HCT116 (cell line): ENCODE results near the gene PANK4. TPM values are rescaled to one million over a fixed set of nuclear protein-coding genes. Genes with fewer than 3 reads are reported as not detected.

Experiments
- ATAC-seq: fragments of 200-7000 bp; cut with Tn5 transposase; 2 replicates; pipeline ENCODE4 v1.9.1; 2020; ENCODE audit warnings: mild to moderate bottlenecking, moderate library complexity
- BruUV-seq: library from RNA; stranded (reverse); fragments of 400-500 nt; replicated peaks from 2 replicates; lab custom pipeline; 2021; lab: Mats Ljungman, UMichigan
- CTCF ChIA-PET: fragments of 300-600 bp; sonication (Branson Sonifier 250); formaldehyde crosslinking; loops from one replicate; lab custom pipeline; 2021; ENCODE audit warnings: antibody characterized with exemption; lab: Charles Lee
- POLR2A ChIA-PET: fragments of 300-600, 350-600 bp; sonication (Branson Sonifier 250); formaldehyde crosslinking; loops from one replicate; lab custom pipeline; 2021; ENCODE audit warnings: antibody characterized with exemption; lab: Charles Lee
- RAD21 ChIA-PET, 2 experiments: fragments of 300-600 bp; sonication (Branson Sonifier 250); formaldehyde crosslinking; loops; one replicate each; lab custom pipeline; 2023; ENCODE audit warnings: low total read pairs in 2 of 2; ENCODE audit not compliant: uncharacterized antibody in 2 of 2, unreplicated experiment in 2 of 2, low non-redundant PET in 1 of 2; lab: Charles Lee
- DNase-seq: peaks from one replicate; pipeline ENCODE4 v3.0.0-alpha.2; 2010; ENCODE audit warnings: low read depth, low spot score
- H2AFZ ChIP-seq: fragments of 200-600 bp; shearing (Covaris generic), sonication (generic); 2 replicates; pipeline ENCODE4 v1.6.1; 2017; ENCODE audit warnings: low read depth, mixed run types, mixed read lengths, antibody characterized with exemption, low read length; ENCODE audit not compliant: poor library complexity, severe bottlenecking
- H3K27ac ChIP-seq: 2 replicates; pipeline ENCODE4 v1.5.1; 2012; ENCODE audit warnings: low read depth, low read length
- H3K27me3 ChIP-seq: fragments of 200-600 bp; sonication (generic); 2 replicates; pipeline ENCODE4 v1.6.1; 2016; ENCODE audit warnings: mixed run types, low read length, mixed read lengths; ENCODE audit not compliant: insufficient read depth
- H3K36me3 ChIP-seq, 2 experiments: fragments of 200-500 bp in 1 of 2; fragments of 200-600 bp in 1 of 2; sonication (Bioruptor generic) in 1 of 2; sonication (generic) in 1 of 2; 2 replicates each; pipeline versions ENCODE4 v1.5.1 to v1.6.1; 2014 to 2016; ENCODE audit warnings: low read length in 2 of 2, inconsistent platforms in 1 of 2, mixed read lengths in 1 of 2, mixed run types in 1 of 2; ENCODE audit not compliant: insufficient read depth in 2 of 2, control insufficient read depth in 1 of 2
- H3K4me1 ChIP-seq, 2 experiments: fragments of 200-600 bp in 1 of 2; sonication (generic) in 1 of 2; 2 replicates each; pipeline versions ENCODE4 v1.5.1 to v1.6.1; 2012 to 2017; ENCODE audit warnings: low read length in 2 of 2, inconsistent platforms in 1 of 2, mild to moderate bottlenecking in 1 of 2, mixed read lengths in 1 of 2, mixed run types in 1 of 2, moderate library complexity in 1 of 2; ENCODE audit not compliant: insufficient read depth in 2 of 2, control insufficient read depth in 1 of 2
- H3K4me2 ChIP-seq: fragments of 200-600 bp; sonication (generic); 2 replicates; pipeline ENCODE4 v1.6.1; 2017; ENCODE audit warnings: mixed run types, low read length, mixed read lengths
- H3K4me3 ChIP-seq, 2 experiments: fragments of 200-600 bp in 1 of 2; sonication (generic) in 1 of 2; replicated peaks in 1 of 2; 2 replicates each; pipeline ENCODE4 v1.5.1; 2011 to 2016; ENCODE audit warnings: low read length in 2 of 2, control low read depth in 1 of 2, low read depth in 1 of 2, mild to moderate bottlenecking in 1 of 2, mixed read lengths in 1 of 2, mixed run types in 1 of 2
- H3K79me2 ChIP-seq: fragments of 200-600 bp; sonication (generic); 2 replicates; pipeline ENCODE4 v1.6.1; 2017; ENCODE audit warnings: mild to moderate bottlenecking, mixed run types, low read length, moderate library complexity, mixed read lengths; ENCODE audit not compliant: insufficient read depth
- H3K9ac ChIP-seq: fragments of 200-600 bp; sonication (generic); 2 replicates; pipeline ENCODE4 v1.6.1; 2016; ENCODE audit warnings: low read length, mixed read lengths
- H3K9me2 ChIP-seq: fragments of 200-600 bp; sonication (generic), shearing (Covaris generic); 2 replicates; pipeline ENCODE4 v1.6.1; 2017; ENCODE audit warnings: mixed run types, mild to moderate bottlenecking, moderate library complexity; ENCODE audit not compliant: insufficient read depth
- H3K9me3 ChIP-seq, 2 experiments: fragments of 200-500 bp in 1 of 2; fragments of 200-600 bp in 1 of 2; sonication (Bioruptor generic) in 1 of 2; sonication (generic) in 1 of 2; 2 replicates each; pipeline ENCODE4 v1.6.1; 2014 to 2017; ENCODE audit warnings: low read length in 2 of 2, mixed read lengths in 2 of 2, inconsistent platforms in 1 of 2, low read depth in 1 of 2, mild to moderate bottlenecking in 1 of 2, mixed run types in 1 of 2, moderate library complexity in 1 of 2; ENCODE audit not compliant: control insufficient read depth in 1 of 2, insufficient read depth in 1 of 2
- H4K20me1 ChIP-seq: fragments of 200-600 bp; sonication (generic), shearing (Covaris generic); 2 replicates; pipeline ENCODE4 v1.6.1; 2017; ENCODE audit warnings: mixed run types, mild to moderate bottlenecking, moderate library complexity; ENCODE audit not compliant: insufficient read depth
- CBX3 ChIP-seq: IDR thresholded peaks from 2 replicates; pipeline ENCODE4 v1.6.1; 2012; ENCODE audit warnings: low read depth
- CTCF ChIP-seq, 3 experiments: fragments of 200-600 bp in 1 of 3; sonication (generic) in 1 of 3; IDR thresholded peaks in 2 of 3; conservative IDR thresholded peaks in 1 of 3; 2 replicates each; pipeline ENCODE4 v1.5.1; 2012 to 2017; ENCODE audit warnings: low read depth in 2 of 3, low read length in 2 of 3, antibody characterized with exemption in 1 of 3, borderline replicate concordance in 1 of 3, control low read depth in 1 of 3, mild to moderate bottlenecking in 1 of 3, mixed read lengths in 1 of 3, mixed run types in 1 of 3, moderate library complexity in 1 of 3; ENCODE audit not compliant: insufficient read depth in 1 of 3
- EGR1 ChIP-seq: IDR thresholded peaks from 2 replicates; pipeline ENCODE4 v1.6.1; 2012; ENCODE audit warnings: low read depth
- RAD21 ChIP-seq: IDR thresholded peaks from 2 replicates; pipeline ENCODE4 v1.6.1; 2012; ENCODE audit warnings: low read depth, mild to moderate bottlenecking
- SIN3A ChIP-seq: IDR thresholded peaks from 2 replicates; pipeline ENCODE4 v1.6.1; 2012; ENCODE audit warnings: low read depth
- TCF7L2 ChIP-seq: IDR thresholded peaks from 2 replicates; pipeline ENCODE4 v1.7.0; 2011; ENCODE audit warnings: borderline replicate concordance, inconsistent platforms; ENCODE audit not compliant: insufficient read depth, insufficient read length; ENCODE audit errors: extremely low read depth
- ZNF274 ChIP-seq: fragments of 200-500 bp; sonication (Bioruptor generic); IDR thresholded peaks from 2 replicates; pipeline ENCODE4 v1.6.1; 2014; ENCODE audit warnings: mild to moderate bottlenecking, low read depth, low read length, inconsistent platforms
- intact Hi-C: fragments of 100-400 bp; cut with micrococcal nuclease; formaldehyde crosslinking; loops from 2 replicates; pipeline ENCODE4 v1.10.0; 2022
- total RNA-seq: library from RNA; stranded (reverse); gene quantifications from one replicate; pipeline ENCODE4 v1.2.1, GENCODE V29; 2021; ENCODE audit not compliant: unreplicated experiment

Gene PANK4
- total RNA-seq, 1 experiment from 2014 or later = 38.5 TPM

- ChIA-PET RAD21 (no interaction called here), CTCF (no interaction called here), POLR2A (no interaction called here)
- no TSS peak for BruUV-seq
- no peaks in the 10 kb centered on the region for H4K20me1 ChIP-seq
- no peaks in the 10 kb centered on the region for H3K9me2 ChIP-seq
- ATAC-seq (peak; percentile 33; the same call in 1 of the 2 replicates), DNase-seq (no peak)
- no peaks in the 10 kb centered on the region for H3K27me3 ChIP-seq
- intact Hi-C loops = no loop called here
- H3K36me3 ChIP-seq = peaks cover 22% of the 10 kb centered on the region in 2 experiments; a peak in 3 of 4 replicates
- no peaks in the 10 kb centered on the region for H3K4me1 ChIP-seq
- no peak overlapping the region for H3K27ac ChIP-seq
- no peak overlapping the region for H3K4me3 ChIP-seq
- no peak overlapping the region for H3K4me2 ChIP-seq
- no peak overlapping the region for H3K9ac ChIP-seq
- TF ChIP-seq CTCF (IDR thresholded peaks at IDR 0.05 in 2 of 3, conservative IDR thresholded peaks at IDR 0.05 in 1 of 3; ENCODE audit: borderline replicate concordance in 1 of 3, insufficient read depth in 1 of 3, low read depth in 2 of 3, low read length in 2 of 3) = peak in 2 of 3 experiments; percentile 21 to 25; a peak in 2 of 6 replicates
- no peak for TF ChIP-seq ZNF274
- no peak for TF ChIP-seq CBX3
- no peaks in the 10 kb centered on the region for H3K79me2 ChIP-seq
- H2AFZ ChIP-seq = no peak overlapping the region
- no peaks in the 10 kb centered on the region for H3K9me3 ChIP-seq
These were observed 11.3 kb downstream of the PANK4 start for GRCh38 chr1:2514863-2515762.

DNA sequence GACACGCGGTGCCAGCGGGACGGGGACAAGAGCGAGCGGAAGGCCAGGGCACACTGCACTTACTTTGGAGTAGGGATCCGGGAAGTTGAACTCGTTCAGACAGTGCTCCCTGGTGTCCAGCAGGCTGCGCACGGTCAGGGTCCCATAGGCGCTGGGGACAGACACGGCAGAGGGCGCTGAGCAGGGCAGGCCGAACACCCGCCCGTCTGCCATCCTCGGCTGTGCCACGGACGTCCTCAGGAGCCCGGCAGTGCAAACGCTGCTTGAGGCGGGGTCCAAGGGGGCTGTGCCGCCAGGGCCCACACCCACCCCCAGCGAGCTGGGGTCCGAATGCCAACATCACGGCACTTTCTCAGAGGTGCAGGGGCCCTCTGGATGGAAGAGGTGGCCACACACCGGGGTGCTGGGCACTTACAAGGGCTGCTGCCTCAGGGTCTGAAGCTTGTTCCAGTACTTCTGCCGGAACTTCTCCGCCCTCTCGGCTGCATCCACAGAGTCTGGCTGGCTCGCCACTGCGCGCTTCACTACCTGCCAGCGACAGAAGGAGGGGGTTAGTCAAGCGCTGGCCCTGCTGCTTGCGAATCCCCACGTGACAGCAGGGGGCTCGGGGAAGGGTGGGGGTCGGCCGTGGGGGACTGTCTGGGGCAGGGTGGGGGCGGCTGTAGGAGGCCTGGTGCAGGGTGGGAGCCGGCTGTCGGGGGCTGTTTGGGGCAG lies 12.3 kb downstream of the PANK4 start:
- DNase-seq = no peak
- Histone ChIP-seq H3K4me3 (no peak overlapping the region), H3K9me2 (no peaks in the 10 kb centered on the region), H3K27me3 (no peaks in the 10 kb centered on the region), H3K4me1 (no peaks in the 10 kb centered on the region), H3K4me2 (no peak overlapping the region), H3K79me2 (no peaks in the 10 kb centered on the region), H3K9ac (no peak overlapping the region), H2AFZ (no peak overlapping the region), H3K9me3 (no peaks in the 10 kb centered on the region), H3K27ac (no peak overlapping the region), H3K36me3 (peaks cover 18 to 26% of the 10 kb centered on the region in 2 experiments; a peak in 3 of 4 replicates), H4K20me1 (no peaks in the 10 kb centered on the region)
- CTCF ChIA-PET = no interaction called here
- intact Hi-C loops = no loop called here
- no TSS peak for BruUV-seq
- ATAC-seq = no peak
- POLR2A ChIA-PET = no interaction called here
- RAD21 ChIA-PET = no interaction called here
- TF ChIP-seq RAD21 (no peak), SIN3A (no peak), CTCF (IDR thresholded peaks at IDR 0.05 in 2 of 3, conservative IDR thresholded peaks at IDR 0.05 in 1 of 3; ENCODE audit: borderline replicate concordance in 1 of 3, insufficient read depth in 1 of 3, low read depth in 2 of 3, low read length in 2 of 3) (no peak), EGR1 (no peak), TCF7L2 (no peak)
